Measurements from ENCODE around the gene CCDC146. TPM values are rescaled to one million over a fixed set of nuclear protein-coding genes. Genes with fewer than 3 reads are reported as not detected.

Gene CCDC146
- total RNA-seq, 1 donor from 2014 or later = 2.3 TPM

GRCh38 chr7:77282897-77283296, 160.5 kb downstream of the CCDC146 start:
- DNase-seq (ENCODE audit: low read depth) = no peak

GRCh38 chr7:77284005-77284404, 161.6 kb downstream of the CCDC146 start:
- no peak for DNase-seq (ENCODE audit: low read depth)

GRCh38 chr7:77284616-77285015, 162.2 kb downstream of the CCDC146 start:
- DNase-seq (ENCODE audit: low read depth) = no peak

GRCh38 chr7:77288676-77289320, 166.4 kb downstream of the CCDC146 start:
- peak; percentile 57 for DNase-seq (ENCODE audit: low read depth)

- DNase-seq (ENCODE audit: low read depth) = no peak
Measured at GRCh38 chr7:77289387-77289786, 167.0 kb downstream of the CCDC146 start.

GRCh38 chr7:77290425-77290824, 168.0 kb downstream of the CCDC146 start:
- DNase-seq (ENCODE audit: low read depth) = no peak

- no peak for DNase-seq (ENCODE audit: low read depth)
Measured at GRCh38 chr7:77293046-77293445, 170.6 kb downstream of the CCDC146 start.

GRCh38 chr7:77295549-77295948, 173.1 kb downstream of the CCDC146 start:
- DNase-seq (ENCODE audit: low read depth) = no peak

- DNase-seq (ENCODE audit: low read depth) = peak; percentile 72
Measured at GRCh38 chr7:77306231-77307067, 184.0 kb downstream of the CCDC146 start.

- DNase-seq (ENCODE audit: low read depth) = peak; percentile 99
Measured at GRCh38 chr7:77308792-77309191, 186.4 kb downstream of the CCDC146 start.

GRCh38 chr7:77309714-77310220, 187.4 kb downstream of the CCDC146 start:
- no peak for DNase-seq (ENCODE audit: low read depth)

- no peak for DNase-seq (ENCODE audit: low read depth)
Measured at GRCh38 chr7:77310982-77311381, 188.6 kb downstream of the CCDC146 start.

GRCh38 chr7:77313085-77313484, 190.7 kb downstream of the CCDC146 start:
- no peak for DNase-seq (ENCODE audit: low read depth)

GRCh38 chr7:77313876-77314480, 191.6 kb downstream of the CCDC146 start:
- DNase-seq (ENCODE audit: low read depth) = no peak

- DNase-seq (ENCODE audit: low read depth) = no peak
Measured at GRCh38 chr7:77315182-77315591, 192.8 kb downstream of the CCDC146 start.

- no peak for DNase-seq (ENCODE audit: low read depth)
Measured at GRCh38 chr7:77316219-77316978, 194.0 kb downstream of the CCDC146 start.

- DNase-seq (ENCODE audit: low read depth) = no peak
Measured at GRCh38 chr7:77318019-77318418, 195.6 kb downstream of the CCDC146 start.

- DNase-seq (ENCODE audit: low read depth) = no peak
Measured at GRCh38 chr7:77320137-77320536, 197.7 kb downstream of the CCDC146 start.

GRCh38 chr7:77320714-77321113, 198.3 kb downstream of the CCDC146 start:
- no peak for DNase-seq (ENCODE audit: low read depth)

GRCh38 chr7:77321300-77321699, 198.9 kb downstream of the CCDC146 start:
- peak; percentile 59 for DNase-seq (ENCODE audit: low read depth)

- no peak for DNase-seq (ENCODE audit: low read depth)
Measured at GRCh38 chr7:77326131-77326530, 203.7 kb downstream of the CCDC146 start.
